Natural killer cell (primary cell): ENCODE results near the gene TSC22D1. TPM values are rescaled to one million over a fixed set of nuclear protein-coding genes. Genes with fewer than 3 reads are reported as not detected.

Experiments
- ATAC-seq, 3 donors: fragments of 150-1000 bp in 2 of 3; fragments of 200-7000 bp in 1 of 3; cut with Tn5 transposase; 1 replicate in 1 of 3; 2 replicates in 2 of 3; pipeline ENCODE4 v1.10.0; 2021; ENCODE audit warnings: mild to moderate bottlenecking in 2 of 3, moderate library complexity in 2 of 3
- DNase-seq, 2 donors: peaks; one replicate each; pipeline versions ENCODE4 v3.0.0 to v3.0.0-alpha.2; 2013 to 2021; ENCODE audit warnings: mixed read lengths in 1 of 2
- H3K27ac ChIP-seq: one replicate; pipeline ENCODE4 v1.5.1; 2013; ENCODE audit warnings: mild to moderate bottlenecking, low read length
- H3K27me3 ChIP-seq: one replicate; pipeline ENCODE4 v1.6.1; 2013; ENCODE audit warnings: low read length; ENCODE audit not compliant: control insufficient read depth, insufficient read depth
- H3K36me3 ChIP-seq: one replicate; pipeline ENCODE4 v1.6.1; 2013; ENCODE audit warnings: low read length; ENCODE audit not compliant: control insufficient read depth, insufficient read depth
- H3K4me1 ChIP-seq: one replicate; pipeline ENCODE4 v1.6.1; 2013; ENCODE audit warnings: low read length; ENCODE audit not compliant: control insufficient read depth, insufficient read depth
- H3K4me3 ChIP-seq: one replicate; pipeline ENCODE4 v1.5.1; 2013; ENCODE audit warnings: low read length
- H3K9me3 ChIP-seq: one replicate; pipeline ENCODE4 v1.6.1; 2013; ENCODE audit warnings: low read length; ENCODE audit not compliant: control insufficient read depth, insufficient read depth
- H3K27ac Mint-ChIP-seq, 2 donors: one replicate each; pipeline ENCODE4 v1.8.0; 2022; ENCODE audit warnings: mild to moderate bottlenecking in 2 of 2, mixed read lengths in 2 of 2, moderate library complexity in 1 of 2
- H3K27me3 Mint-ChIP-seq, 2 donors: one replicate each; pipeline ENCODE4 v1.8.0; 2022; ENCODE audit warnings: low read depth in 2 of 2, mixed read lengths in 2 of 2
- H3K36me3 Mint-ChIP-seq: one replicate; pipeline ENCODE4 v1.8.0; 2022; ENCODE audit warnings: mixed read lengths
- H3K4me1 Mint-ChIP-seq, 2 donors: one replicate each; pipeline ENCODE4 v1.8.0; 2022; ENCODE audit warnings: mixed read lengths in 2 of 2
- H3K4me3 Mint-ChIP-seq: one replicate; pipeline ENCODE4 v1.8.0; 2022; ENCODE audit warnings: mild to moderate bottlenecking, moderate library complexity, mixed read lengths
- H3K9me3 Mint-ChIP-seq, 2 donors: one replicate each; pipeline ENCODE4 v1.8.0; 2022; ENCODE audit warnings: mixed read lengths in 2 of 2
- WGBS: methylation state at CpG from one replicate; pipeline ENCODE4 v1.1.7; 2013; ENCODE audit warnings: missing lambda C conversion rate; ENCODE audit not compliant: insufficient coverage; 5-methylcytosine and 5-hydroxymethylcytosine counted together
- intact Hi-C: fragments of 100-400 bp; cut with micrococcal nuclease; formaldehyde crosslinking; loops from one replicate; pipeline ENCODE4 v1.14.2; 2022
- total RNA-seq, 4 donors: library from RNA; stranded (reverse); fragments of 120-200 nt in 1 of 4; gene quantifications; one replicate each; pipeline versions ENCODE4 v1.2.3 to v1.2.4, GENCODE V29; 2013 to 2022
- TF ChIP-seq, protein P1 (sequence below): fragments of 200-600 bp; IDR thresholded peaks from one replicate; pipeline ENCODE4 v1.8.0; 2022; ENCODE audit warnings: antibody characterized with exemption

The TSC22D1 gene
- total RNA-seq, 3 donors from 2014 or later (not counting 1 experiment from before 2014, with no cell fraction given): 44.3 to 54.4 (median 44.6) TPM

DNA sequence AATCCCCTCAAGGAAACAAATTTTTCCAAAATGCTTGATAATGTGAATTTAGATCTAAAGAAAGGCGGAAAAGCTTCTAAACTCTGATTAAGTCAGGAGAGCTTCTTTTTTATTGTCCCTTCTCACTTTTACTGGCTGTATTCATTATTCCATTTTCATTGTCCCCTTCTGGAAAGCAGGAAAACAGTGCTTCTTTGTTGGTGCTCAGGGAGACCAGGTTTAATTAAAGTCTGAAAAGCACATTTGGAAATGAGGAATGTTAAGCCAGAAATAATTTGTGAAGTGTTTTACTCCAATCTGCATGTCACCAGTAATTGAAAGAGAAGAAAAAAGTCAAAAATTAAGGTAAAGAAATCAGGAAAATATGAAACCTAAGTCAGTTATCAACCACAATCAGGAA, 43.5 kb upstream of the TSC22D1 start:
- ATAC-seq: no peak
- no peaks in the 10 kb centered on the region for H3K9me3 ChIP-seq
- H3K4me3 ChIP-seq: no peak overlapping the region
- H3K36me3 ChIP-seq: no peaks in the 10 kb centered on the region
- intact Hi-C loops: no loop called here
- H3K27me3 ChIP-seq: peaks cover 3% of the 10 kb centered on the region
- no peak for DNase-seq
- Mint-ChIP-seq H3K4me3 (no peak overlapping the region), H3K27ac (no peak overlapping the region), H3K27me3 (peaks cover 7 to 17% of the 10 kb centered on the region in 2 donors), H3K9me3 (no peaks in the 10 kb centered on the region), H3K36me3 (no peaks in the 10 kb centered on the region), H3K4me1 (no peaks in the 10 kb centered on the region)
- no peaks in the 10 kb centered on the region for H3K4me1 ChIP-seq
- TF ChIP-seq, protein P1, sequence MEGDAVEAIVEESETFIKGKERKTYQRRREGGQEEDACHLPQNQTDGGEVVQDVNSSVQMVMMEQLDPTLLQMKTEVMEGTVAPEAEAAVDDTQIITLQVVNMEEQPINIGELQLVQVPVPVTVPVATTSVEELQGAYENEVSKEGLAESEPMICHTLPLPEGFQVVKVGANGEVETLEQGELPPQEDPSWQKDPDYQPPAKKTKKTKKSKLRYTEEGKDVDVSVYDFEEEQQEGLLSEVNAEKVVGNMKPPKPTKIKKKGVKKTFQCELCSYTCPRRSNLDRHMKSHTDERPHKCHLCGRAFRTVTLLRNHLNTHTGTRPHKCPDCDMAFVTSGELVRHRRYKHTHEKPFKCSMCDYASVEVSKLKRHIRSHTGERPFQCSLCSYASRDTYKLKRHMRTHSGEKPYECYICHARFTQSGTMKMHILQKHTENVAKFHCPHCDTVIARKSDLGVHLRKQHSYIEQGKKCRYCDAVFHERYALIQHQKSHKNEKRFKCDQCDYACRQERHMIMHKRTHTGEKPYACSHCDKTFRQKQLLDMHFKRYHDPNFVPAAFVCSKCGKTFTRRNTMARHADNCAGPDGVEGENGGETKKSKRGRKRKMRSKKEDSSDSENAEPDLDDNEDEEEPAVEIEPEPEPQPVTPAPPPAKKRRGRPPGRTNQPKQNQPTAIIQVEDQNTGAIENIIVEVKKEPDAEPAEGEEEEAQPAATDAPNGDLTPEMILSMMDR: no peak
- WGBS: no CpG with 5 or more reads among the region's 1 CpG
- no peak overlapping the region for H3K27ac ChIP-seq

DNA sequence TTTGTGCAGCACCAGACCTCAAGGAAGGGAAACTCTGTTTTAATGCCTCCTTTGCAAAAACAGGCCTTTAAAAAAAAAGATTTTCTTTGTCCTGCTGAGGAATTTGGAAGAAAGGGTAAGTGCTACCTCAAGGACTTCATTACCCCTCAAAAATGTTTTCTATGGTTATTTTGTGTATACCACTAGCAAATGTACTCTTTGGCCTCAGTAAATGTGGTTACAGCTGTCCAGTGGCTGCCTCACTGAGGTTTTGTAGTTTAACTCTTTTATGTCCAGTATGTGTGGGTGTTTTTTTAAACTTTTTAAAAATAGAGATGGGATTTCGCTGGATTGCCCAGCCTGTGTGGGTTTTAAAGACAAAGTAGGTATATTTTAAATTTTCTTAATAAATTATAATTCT, 42.2 kb upstream of the TSC22D1 start:
- H3K27ac Mint-ChIP-seq: no peak overlapping the region

DNA sequence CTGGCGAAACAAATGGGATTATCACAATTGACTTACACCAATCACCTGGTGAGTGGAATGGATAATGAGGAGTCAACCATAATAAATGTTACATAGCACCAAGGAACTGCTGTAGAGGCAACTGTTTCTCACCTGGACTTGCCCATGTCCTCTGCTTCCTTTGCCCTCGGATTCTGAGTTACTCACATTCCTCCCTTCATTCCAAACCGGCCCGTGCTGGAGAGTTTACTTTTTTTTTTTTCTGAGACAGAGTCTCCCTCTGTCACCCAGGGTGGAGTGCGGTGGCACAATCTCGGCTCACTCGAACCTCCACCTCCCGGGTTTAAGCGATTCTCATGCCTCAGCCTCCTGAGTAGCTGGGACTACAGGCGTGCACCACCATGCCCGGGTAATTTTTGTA, 41.5 kb upstream of the TSC22D1 start:
- no peaks in the 10 kb centered on the region for H3K9me3 Mint-ChIP-seq
- no peaks in the 10 kb centered on the region for H3K4me1 Mint-ChIP-seq
- Histone ChIP-seq H3K4me1 (no peaks in the 10 kb centered on the region), H3K27ac (no peak overlapping the region), H3K4me3 (no peak overlapping the region), H3K9me3 (no peaks in the 10 kb centered on the region), H3K27me3 (peaks cover 3% of the 10 kb centered on the region), H3K36me3 (no peaks in the 10 kb centered on the region)
- no peak overlapping the region for H3K27ac Mint-ChIP-seq
- H3K4me3 Mint-ChIP-seq: no peak overlapping the region
- DNase-seq (no peak), ATAC-seq (no peak)
- WGBS: 89% methylated on average over 10 of the region's 11 CpGs
- intact Hi-C loops: no loop called here
- no peaks in the 10 kb centered on the region for H3K36me3 Mint-ChIP-seq
- H3K27me3 Mint-ChIP-seq: peaks cover 7 to 16% of the 10 kb centered on the region in 2 donors
- TF ChIP-seq, protein P1: no peak

More for the DNA sequence above, 42.2 kb upstream of the TSC22D1 start:
- no peak overlapping the region for H3K4me3 ChIP-seq
- H3K27me3 Mint-ChIP-seq: peaks cover 7 to 17% of the 10 kb centered on the region in 2 donors
- H3K27ac ChIP-seq: no peak overlapping the region
- H3K36me3 ChIP-seq: no peaks in the 10 kb centered on the region
- TF ChIP-seq, protein P1: no peak
- H3K9me3 ChIP-seq: no peaks in the 10 kb centered on the region
- H3K4me1 Mint-ChIP-seq: no peaks in the 10 kb centered on the region
- H3K4me1 ChIP-seq: no peaks in the 10 kb centered on the region
- ATAC-seq (no peak), DNase-seq (no peak)
- no CpG with 5 or more reads among the region's 1 CpG for WGBS
- intact Hi-C loops: no loop called here
- H3K36me3 Mint-ChIP-seq: no peaks in the 10 kb centered on the region
- no peaks in the 10 kb centered on the region for H3K9me3 Mint-ChIP-seq
- H3K27me3 ChIP-seq: peaks cover 3% of the 10 kb centered on the region
- H3K4me3 Mint-ChIP-seq: no peak overlapping the region

DNA sequence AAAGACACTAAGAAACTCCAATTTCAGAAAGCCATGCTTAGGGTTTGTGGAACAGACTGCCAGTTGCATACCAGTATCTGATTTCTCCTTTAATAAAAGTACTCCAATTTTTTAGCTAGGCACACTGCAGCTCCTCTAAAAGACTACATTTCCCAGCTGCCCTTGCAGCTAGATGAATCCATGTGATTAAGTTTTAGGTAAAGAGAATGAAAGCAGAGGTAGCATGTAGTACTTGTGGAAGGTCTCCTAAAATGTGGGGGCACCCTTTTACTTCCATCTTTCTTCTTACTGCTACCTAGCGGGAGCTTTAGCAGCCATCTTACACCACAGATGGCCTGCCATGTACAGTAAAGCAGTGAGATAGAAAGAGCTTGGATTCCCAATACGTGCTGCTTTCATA, 33.0 kb upstream of the TSC22D1 start:
- Histone ChIP-seq H3K9me3 (no peaks in the 10 kb centered on the region), H3K27me3 (peaks cover 2% of the 10 kb centered on the region), H3K36me3 (no peaks in the 10 kb centered on the region), H3K27ac (no peak overlapping the region), H3K4me3 (no peak overlapping the region), H3K4me1 (no peaks in the 10 kb centered on the region)
- H3K27me3 Mint-ChIP-seq: peaks cover 8 to 10% of the 10 kb centered on the region in 2 donors
- TF ChIP-seq, protein P1: no peak
- H3K4me1 Mint-ChIP-seq: no peaks in the 10 kb centered on the region
- no peak for ATAC-seq
- no peak for DNase-seq
- H3K36me3 Mint-ChIP-seq: no peaks in the 10 kb centered on the region
- no peak overlapping the region for H3K27ac Mint-ChIP-seq
- WGBS: 92% methylated on average over 2 of the region's 2 CpGs
- H3K4me3 Mint-ChIP-seq: no peak overlapping the region
- intact Hi-C loops: no loop called here
- H3K9me3 Mint-ChIP-seq: peaks cover 4 to 6% of the 10 kb centered on the region in 2 donors
